NCI-H460 (cell line): ENCODE results near the gene OR2T27. TPM values are rescaled to one million over a fixed set of nuclear protein-coding genes. Genes with fewer than 3 reads are reported as not detected.
"Not testable (repeated sequence)": the region's sequence is repeated elsewhere in the genome, so short reads cannot be mapped to it uniquely, and the experiment has no call there.

ENCODE experiments used
- DNase-seq: peaks from one replicate; pipeline ENCODE4 v3.0.0-alpha.2; 2016; ENCODE audit warnings: low read depth; ENCODE audit errors: extremely low read depth
- total RNA-seq: library from RNA; depleted of rRNA; stranded (reverse); fragments of >200 nt; shearing (Covaris generic); gene quantifications from 2 replicates; pipeline ENCODE4 v1.2.3, GENCODE V29; 2014

The OR2T27 gene
- total RNA-seq, 1 experiment from 2014 or later = not detected

DNA sequence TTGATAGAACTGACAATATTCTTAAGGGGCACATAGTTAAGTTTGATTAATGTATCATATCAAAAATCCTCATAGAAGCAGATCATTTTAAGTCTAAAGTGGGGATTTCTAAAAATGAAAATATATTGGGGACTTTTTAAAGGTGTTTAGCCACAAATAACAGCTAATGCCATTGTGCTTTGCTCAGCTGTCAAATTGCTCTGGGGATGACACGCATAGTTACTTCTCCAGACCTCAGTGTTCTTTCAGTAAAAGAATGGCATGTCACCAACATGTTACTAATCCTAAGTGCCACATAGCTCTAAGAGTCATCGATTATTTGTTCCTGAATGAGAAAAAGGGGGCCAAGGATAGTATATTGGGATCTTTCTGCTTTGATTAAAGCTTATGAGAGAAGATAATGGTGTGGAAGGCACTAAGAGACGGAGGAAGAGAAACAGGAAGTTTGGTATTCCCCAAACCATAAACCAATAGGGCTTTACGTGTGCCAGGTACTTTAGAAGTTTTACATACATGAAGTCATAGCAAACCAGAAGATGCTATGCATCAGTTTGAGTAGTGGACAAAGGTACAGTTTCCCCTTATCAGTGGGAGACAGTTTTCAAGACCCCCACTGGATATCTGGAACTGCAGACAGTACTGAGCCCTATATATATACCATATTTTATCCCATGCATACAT, 12.2 kb downstream of the OR2T27 start:
- DNase-seq = not testable (repeated sequence)

- not testable (repeated sequence) for DNase-seq
These were observed 13.7 kb downstream of the OR2T27 start for GRCh38 chr1:248641583-248641982.

- not testable (repeated sequence) for DNase-seq
These were observed 14.4 kb downstream of the OR2T27 start for GRCh38 chr1:248640906-248641305.

DNA sequence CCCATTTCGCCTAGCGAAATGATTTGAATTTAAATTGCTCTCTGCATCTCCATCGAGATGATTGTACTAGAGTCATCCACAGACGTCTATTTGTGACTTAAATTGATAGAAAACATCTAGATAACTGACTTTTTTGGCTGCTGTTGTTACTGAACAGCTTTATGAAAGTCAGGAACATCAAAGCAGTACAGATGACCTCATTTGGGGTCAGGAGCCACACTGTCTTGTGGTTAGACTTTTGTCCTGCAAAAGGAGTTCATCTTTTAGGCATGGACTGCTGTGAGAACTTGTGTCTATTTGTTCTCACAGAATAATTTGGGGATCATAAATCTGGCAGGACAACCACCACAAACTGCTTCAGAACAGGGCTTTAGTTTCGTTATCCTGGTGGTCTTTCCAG, 15.7 kb downstream of the OR2T27 start:
- not testable (repeated sequence) for DNase-seq

- not testable (repeated sequence) for DNase-seq
These were observed 18.7 kb downstream of the OR2T27 start for GRCh38 chr1:248636612-248637011.

DNA sequence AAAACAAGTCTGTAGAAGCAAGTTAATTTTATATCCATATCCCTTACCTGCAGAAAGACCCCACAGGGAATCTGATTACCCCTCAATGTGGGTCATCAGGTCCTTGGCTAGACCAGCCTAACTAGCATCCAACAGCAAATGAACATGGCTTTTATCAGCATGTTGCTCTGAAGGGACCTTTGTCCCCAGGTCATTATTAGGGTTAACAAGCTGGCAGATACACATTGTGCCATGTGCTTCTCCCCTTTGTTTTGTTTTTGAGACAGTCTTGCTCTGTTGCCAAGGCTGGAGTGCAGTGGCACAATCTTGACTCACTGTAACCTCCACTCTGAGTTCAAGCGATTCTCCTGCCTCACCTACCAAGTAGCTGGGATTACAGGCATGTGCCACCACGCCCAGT, 20.3 kb downstream of the OR2T27 start, which contains the start of gene OR2T11:
TSS of gene OR2T11 (minus strand) at position 101 of the 400 bp plus-strand sequence. CDS start 7,963 bp downstream, outside the sequence.
- not testable (repeated sequence) for DNase-seq

GRCh38 chr1:248631354-248632008, 23.8 kb downstream of the OR2T27 start:
- DNase-seq = no peak

GRCh38 chr1:248630551-248630950, 24.8 kb downstream of the OR2T27 start:
- DNase-seq = no peak

- DNase-seq = no peak
These were observed 27.1 kb downstream of the OR2T27 start for GRCh38 chr1:248627971-248628844.

GRCh38 chr1:248625971-248626370, 29.4 kb downstream of the OR2T27 start:
- DNase-seq = no peak

GRCh38 chr1:248625166-248625565, 30.2 kb downstream of the OR2T27 start:
- no peak for DNase-seq

- DNase-seq = peak; percentile 13
These were observed 32.7 kb downstream of the OR2T27 start for GRCh38 chr1:248622570-248623001.

DNA sequence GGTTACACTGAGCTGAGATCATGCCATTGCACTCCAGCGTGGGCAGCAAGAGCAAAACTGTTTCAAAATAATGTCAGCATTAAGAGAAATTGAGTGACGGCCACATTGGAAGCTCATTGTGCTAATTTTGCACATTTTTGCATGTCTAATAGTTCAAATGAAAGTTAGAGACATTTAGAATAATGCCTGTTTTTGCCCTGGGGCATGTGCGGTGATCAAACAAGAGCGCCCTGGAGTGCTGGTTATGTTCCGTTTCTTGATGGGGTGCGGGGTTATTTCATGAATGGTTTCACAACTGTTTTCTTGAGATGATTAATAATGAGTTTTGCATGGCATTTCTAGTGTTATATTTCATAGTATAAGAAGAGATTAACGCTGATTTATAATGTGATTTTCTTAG, 33.6 kb downstream of the OR2T27 start:
- DNase-seq = no peak

GRCh38 chr1:248618878-248619277, 36.5 kb downstream of the OR2T27 start:
- peak; percentile 28 for DNase-seq

DNA sequence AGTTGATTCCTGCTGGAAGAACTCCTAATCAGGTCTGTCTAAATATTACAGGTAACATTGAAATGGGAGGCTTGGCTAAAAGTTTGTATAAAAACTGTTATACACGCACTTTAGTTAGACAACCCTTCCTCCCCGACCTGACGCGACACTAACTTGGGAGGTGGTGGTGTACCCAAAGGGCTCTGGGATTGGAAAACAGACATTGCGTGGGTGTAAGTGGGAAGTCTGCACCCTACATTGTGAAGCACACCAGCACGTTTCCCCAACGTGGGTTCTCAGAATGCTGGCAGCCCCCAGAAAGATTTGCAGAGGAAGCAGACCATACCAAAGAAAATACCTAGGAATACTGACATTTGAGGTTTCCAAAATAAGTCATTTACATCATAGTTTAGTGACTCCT, 37.2 kb downstream of the OR2T27 start:
- no peak for DNase-seq

GRCh38 chr1:248613742-248614141, 41.6 kb downstream of the OR2T27 start:
- no peak for DNase-seq

DNA sequence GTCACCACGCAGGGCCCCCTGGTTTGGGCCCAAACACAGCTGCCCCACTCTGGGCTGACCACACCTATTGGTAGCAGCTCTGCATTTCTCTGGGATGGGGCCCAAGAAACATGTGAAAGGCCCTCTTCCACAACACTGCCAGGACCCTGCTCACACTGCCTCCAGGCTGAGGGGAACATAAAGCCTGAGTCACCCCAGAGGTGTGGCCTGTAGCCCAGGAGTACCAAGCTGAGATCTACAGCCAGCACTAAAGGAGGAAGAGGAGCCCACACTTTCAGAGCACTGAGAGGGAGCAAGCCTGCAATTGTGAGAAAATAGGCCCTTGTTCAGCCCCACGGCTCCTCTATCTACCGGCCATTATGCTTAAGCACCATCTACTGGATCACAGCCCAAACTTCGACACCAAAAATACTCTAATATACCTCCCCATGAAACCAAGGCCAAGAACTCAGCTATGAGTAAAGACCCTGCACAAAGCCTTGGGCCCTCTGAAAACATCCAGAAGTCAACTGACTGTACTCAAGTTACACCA, 43.4 kb downstream of the OR2T27 start:
- DNase-seq = no peak

DNA sequence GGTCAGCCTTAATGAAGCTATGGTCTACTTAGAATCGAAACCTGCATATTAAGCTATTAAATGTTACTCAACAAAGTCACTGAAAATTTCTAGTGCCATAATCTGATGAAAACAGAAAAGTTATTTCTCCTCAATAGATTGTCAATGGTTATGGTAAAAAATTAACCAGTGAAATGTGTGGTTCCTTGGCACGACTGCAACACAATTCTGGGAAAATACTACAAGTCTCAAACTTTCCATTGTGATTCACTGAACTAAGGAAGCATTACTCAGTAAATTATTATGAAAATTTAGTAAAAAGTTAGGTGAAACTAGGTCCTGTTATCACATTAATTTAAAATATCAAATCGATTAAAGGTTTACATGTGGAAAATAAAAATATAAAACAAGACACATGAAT, 45.0 kb downstream of the OR2T27 start:
- DNase-seq = no peak
